Heart left ventricle (tissue), 16 donors: ENCODE data around the gene SCYGR1. TPM values are rescaled to one million over a fixed set of nuclear protein-coding genes. Genes with fewer than 3 reads are reported as not detected.
"Not testable (repeated sequence)": the region's sequence is repeated elsewhere in the genome, so short reads cannot be mapped to it uniquely, and the experiment has no call there.

Experiments
- ATAC-seq, 4 donors: fragments of 200-7000 bp; cut with Tn5 transposase; one replicate each; pipeline ENCODE4 v1.9.1; 2020 to 2022; ENCODE audit warnings: moderate library complexity in 4 of 4, mild to moderate bottlenecking in 3 of 4, moderate number of reproducible peaks in 1 of 4
- DNase-seq, 5 donors: peaks; one replicate each; pipeline ENCODE4 v3.0.0-alpha.2; 2020
- H3K27ac ChIP-seq, 12 donors: fragments of 200-600 bp; sonication (generic) in 4 of 12; one replicate each; pipeline versions ENCODE4 v1.5.0 to v1.8.0; 2016 to 2022; ENCODE audit warnings: mild to moderate bottlenecking in 2 of 12
- H3K27me3 ChIP-seq, 9 donors: fragments of 200-600 bp; sonication (generic) in 2 of 9; one replicate each; pipeline versions ENCODE4 v1.5.1 to v1.8.0; 2016 to 2022; ENCODE audit warnings: mild to moderate bottlenecking in 3 of 9
- H3K36me3 ChIP-seq, 9 donors: fragments of 200-600 bp; sonication (generic) in 2 of 9; one replicate each; pipeline versions ENCODE4 v1.5.0 to v1.8.0; 2018 to 2022; ENCODE audit warnings: mild to moderate bottlenecking in 2 of 9
- H3K4me1 ChIP-seq, 12 donors: fragments of 200-600 bp; sonication (generic) in 4 of 12; one replicate each; pipeline versions ENCODE4 v1.5.0 to v1.8.0; 2016 to 2022; ENCODE audit warnings: mild to moderate bottlenecking in 3 of 12
- H3K4me3 ChIP-seq, 12 donors: fragments of 200-600 bp; sonication (generic) in 4 of 12; one replicate each; pipeline versions ENCODE4 v1.5.0 to v1.8.0; 2017 to 2022; ENCODE audit warnings: mild to moderate bottlenecking in 9 of 12, moderate library complexity in 4 of 12
- H3K9me3 ChIP-seq, 12 donors: fragments of 200-600 bp; sonication (generic) in 4 of 12; one replicate each; pipeline versions ENCODE4 v1.5.0 to v1.8.0; 2016 to 2022; ENCODE audit warnings: mild to moderate bottlenecking in 1 of 12
- POLR2A ChIP-seq, 2 donors: fragments of 450-650 bp; IDR thresholded peaks; one replicate each; pipeline ENCODE4 v1.6.1; 2017; ENCODE audit warnings: antibody characterized with exemption in 2 of 2, mild to moderate bottlenecking in 2 of 2, moderate library complexity in 2 of 2
- WGBS, 4 donors: extraction: QIAGEN DNeasy Blood & Tissue Kit in 2 of 4; methylation state at CpG; one replicate each; pipeline versions ENCODE4 v1.1.5 to v1.1.7; 2013 to 2018; 5-methylcytosine and 5-hydroxymethylcytosine counted together
- intact Hi-C, 10 donors: fragments of 100-400 bp; cut with DNase I; formaldehyde crosslinking; loops; one replicate each; pipeline versions ENCODE4 v1.11.1 to v1.14.2; 2022
- polyA plus RNA-seq, 2 donors: library from polyadenylated mRNA; stranded (reverse); fragments of 200-250 nt; gene quantifications; one replicate each; pipeline ENCODE4 v1.2.3, GENCODE V29; 2013
- total RNA-seq, 9 donors: library from RNA; depleted of rRNA in 2 of 9; stranded (reverse); fragments of >200 nt in 2 of 9; fragmentation: NEBNext Ultra II Directional in 3 of 9; extraction: Animal tissue kit (Norgen Biotek cat#: 25700) in 3 of 9; gene quantifications; one replicate each; pipeline versions ENCODE4 v1.1.0 to v1.2.4, GENCODE V29; 2016 to 2023
- TF ChIP-seq, protein P1 (sequence below), 12 donors: fragments of 200-600 bp; sonication (generic) in 4 of 12; IDR thresholded peaks; one replicate each; pipeline versions ENCODE4 v1.5.0 to v1.8.0; 2018 to 2022; ENCODE audit warnings: antibody characterized with exemption in 12 of 12, mild to moderate bottlenecking in 5 of 12
- donor health status: ischemic (EF 13 %, LVEDD 7.1; RV severe dilation, severe dysfunction).
- donor health status: healthy with polysubstance abuse.
- donor health status: DM: no; HTN: yes; CAD: no.
- donor health status: DM: no; HTN: no; CAD: no.
- donor health status: ischemic (EF 25% LVEDD 6.9; RV normal size, moderate dysfunction).
- donor health status: ischemic (EF 25% LVEDD 5.7; RV mildly dilated, moderate dysfunction).
- donor health status: healthy.
- donor health status: DM: yes; HTN: yes; CAD: no.
- donor health status: ischemic (EF 35%, LVEDD 5.7; RV mildly dilated, moderate dysfunction).
- donor health status: nonischemic (EF 11% LVEDD 7.7; RV severe dilation, severe dysfunction).
- donor health status: DM: yes; HTN: yes; CAD: no.
- donor health status: PGD.
- donor health status: ischemic (EF 29% LVEDD 5.4; RV normal size, mild dysfunction).
- donor health status: nonischemic (EF 23%, LVEDD 6.1; RV moderate dilation, normal function).

The SCYGR1 gene
- total and polyA plus RNA-seq, 11 donors, result not detected

GRCh38 chr2:227383686-227384085, 4.1 kb downstream of the SCYGR1 start:
- intact Hi-C loops, result loop anchor here in 1 of 10 donors (5.0 kb wide), 1 partner anchor 1249 kb away; no protein-coding TSS in a partner anchor
- Histone ChIP-seq H3K27ac (no peak overlapping the region), H3K4me3 (no peak overlapping the region), H3K9me3 (peaks cover 0 to 2% (median 0%) of the 10 kb centered on the region in 12 donors), H3K27me3 (peaks cover 0 to 12% (median 0%) of the 10 kb centered on the region in 9 donors), H3K36me3 (no peaks in the 10 kb centered on the region), H3K4me1 (peaks cover 0 to 10% (median 0%) of the 10 kb centered on the region in 12 donors)
- no peak for ATAC-seq
- 59 to 73% (median 69%) methylated on average over 3 of the region's 3 CpGs for WGBS, 4 donors
- DNase-seq, result no peak
- TF ChIP-seq POLR2A (IDR thresholded peaks at IDR 0.05), result no peak
- TF ChIP-seq, protein P1, sequence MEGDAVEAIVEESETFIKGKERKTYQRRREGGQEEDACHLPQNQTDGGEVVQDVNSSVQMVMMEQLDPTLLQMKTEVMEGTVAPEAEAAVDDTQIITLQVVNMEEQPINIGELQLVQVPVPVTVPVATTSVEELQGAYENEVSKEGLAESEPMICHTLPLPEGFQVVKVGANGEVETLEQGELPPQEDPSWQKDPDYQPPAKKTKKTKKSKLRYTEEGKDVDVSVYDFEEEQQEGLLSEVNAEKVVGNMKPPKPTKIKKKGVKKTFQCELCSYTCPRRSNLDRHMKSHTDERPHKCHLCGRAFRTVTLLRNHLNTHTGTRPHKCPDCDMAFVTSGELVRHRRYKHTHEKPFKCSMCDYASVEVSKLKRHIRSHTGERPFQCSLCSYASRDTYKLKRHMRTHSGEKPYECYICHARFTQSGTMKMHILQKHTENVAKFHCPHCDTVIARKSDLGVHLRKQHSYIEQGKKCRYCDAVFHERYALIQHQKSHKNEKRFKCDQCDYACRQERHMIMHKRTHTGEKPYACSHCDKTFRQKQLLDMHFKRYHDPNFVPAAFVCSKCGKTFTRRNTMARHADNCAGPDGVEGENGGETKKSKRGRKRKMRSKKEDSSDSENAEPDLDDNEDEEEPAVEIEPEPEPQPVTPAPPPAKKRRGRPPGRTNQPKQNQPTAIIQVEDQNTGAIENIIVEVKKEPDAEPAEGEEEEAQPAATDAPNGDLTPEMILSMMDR (IDR thresholded peaks at IDR 0.05), result no peak

GRCh38 chr2:227382241-227382835, 5.4 kb downstream of the SCYGR1 start:
- H3K27ac ChIP-seq, H3K4me3 ChIP-seq, H3K36me3 ChIP-seq, DNase-seq, H3K9me3 ChIP-seq, ATAC-seq: not testable (repeated sequence)
- Histone ChIP-seq H3K4me1 (peaks cover 0 to 12% (median 0%) of the 10 kb centered on the region in 12 donors), H3K27me3 (peaks cover 0 to 18% (median 0%) of the 10 kb centered on the region in 9 donors)
- intact Hi-C loops, result loop anchor here in 1 of 10 donors (5.0 kb wide), 1 partner anchor 1250 kb away; no protein-coding TSS in a partner anchor
- WGBS, 4 donors, result 74 to 88% (median 83%) methylated on average over 2 of the region's 2 CpGs

DNA sequence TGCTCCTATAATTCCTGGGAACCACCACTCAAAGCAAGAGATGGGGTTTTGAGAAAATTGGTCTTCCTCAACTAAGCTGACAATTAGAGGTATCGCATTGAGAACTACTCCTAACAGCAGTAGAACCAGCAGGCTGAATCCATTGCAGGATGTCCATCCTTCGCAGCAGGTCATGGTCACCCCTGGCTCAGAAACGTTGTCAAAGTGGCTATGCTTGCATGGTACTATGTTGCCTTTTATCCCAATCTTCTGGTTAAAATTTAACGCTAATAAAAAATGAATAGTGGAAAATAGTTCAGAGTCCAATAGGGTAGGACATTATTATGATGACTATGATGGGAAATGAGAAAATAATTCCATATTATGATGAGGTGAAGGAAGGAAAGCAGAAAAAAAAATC, 8.7 kb downstream of the SCYGR1 start, which contains the start of gene TM4SF20:
TM4SF20 (minus strand) TSS at position 212 of the 400 bp plus-strand sequence; CDS start at position 174, 38 bp downstream.
- DNase-seq, result no peak
- WGBS, 4 donors, result 82 to 88% (median 87%) methylated on average over 4 of the region's 4 CpGs
- Histone ChIP-seq H3K36me3 (no peaks in the 10 kb centered on the region), H3K27ac (no peak within 1 kb of the TSS), H3K4me1 (peaks cover 0 to 9% (median 0%) of the 10 kb centered on the region in 12 donors), H3K27me3 (peaks cover 0 to 21% (median 0%) of the 10 kb centered on the region in 9 donors), H3K9me3 (no peaks in the 10 kb centered on the region), H3K4me3 (no peak within 1 kb of the TSS)
- TF ChIP-seq POLR2A (IDR thresholded peaks at IDR 0.05), result no peak
- TF ChIP-seq, protein P1 (IDR thresholded peaks at IDR 0.05), result no peak
- ATAC-seq, result no peak
- intact Hi-C loops, result no loop called here

DNA sequence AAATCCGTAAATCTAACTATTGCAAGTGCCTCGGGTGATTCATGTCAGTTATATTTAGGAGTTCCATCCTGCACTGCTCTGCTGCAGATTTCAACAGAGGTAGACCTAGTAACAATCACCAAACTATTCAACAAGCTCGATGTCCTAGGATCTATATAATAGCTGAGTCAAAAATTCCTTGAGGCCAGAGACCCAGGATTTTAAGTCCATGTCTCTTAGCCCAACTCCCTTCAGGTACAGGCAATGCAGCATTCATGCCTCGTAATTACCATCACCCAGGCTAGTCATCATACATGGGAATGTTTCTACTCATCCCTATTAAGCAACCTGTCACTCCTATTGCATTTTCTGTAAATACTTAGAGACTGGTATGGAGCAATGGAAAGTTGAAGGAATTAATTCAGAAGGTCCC, 9.4 kb downstream of the SCYGR1 start:
- 67 to 82% (median 77%) methylated on average over 4 of the region's 4 CpGs for WGBS, 4 donors
- Histone ChIP-seq H3K4me1 (peaks cover 0 to 9% (median 0%) of the 10 kb centered on the region in 12 donors), H3K27me3 (peaks cover 0 to 21% (median 0%) of the 10 kb centered on the region in 9 donors), H3K27ac (no peak overlapping the region), H3K36me3 (no peaks in the 10 kb centered on the region), H3K9me3 (no peaks in the 10 kb centered on the region), H3K4me3 (no peak overlapping the region)
- TF ChIP-seq, protein P1 (IDR thresholded peaks at IDR 0.05), result no peak
- no peak for TF ChIP-seq POLR2A (IDR thresholded peaks at IDR 0.05)
- ATAC-seq (no peak), DNase-seq (no peak)
- intact Hi-C loops, result no loop called here
